Esophagus muscularis mucosa (tissue), 4 donors: Measurements from ENCODE around the gene RNASET2. TPM values are rescaled to one million over a fixed set of nuclear protein-coding genes. Genes with fewer than 3 reads are reported as not detected.

Experiments used
- DNase-seq: peaks from one replicate; pipeline ENCODE4 v3.0.0-alpha.2; 2017; ENCODE audit errors: extremely low spot score
- H3K27ac ChIP-seq, 4 donors: fragments of 200-600 bp; sonication (generic); replicated peaks in 1 of 4; 1 replicate in 3 of 4; 2 replicates in 1 of 4; pipeline ENCODE4 v1.5.1; 2016 to 2019; ENCODE audit warnings: mild to moderate bottlenecking in 1 of 4
- H3K27me3 ChIP-seq, 4 donors: fragments of 200-600 bp; sonication (generic); one replicate each; pipeline versions ENCODE4 v1.5.1 to v1.6.0; 2016 to 2019
- H3K36me3 ChIP-seq, 4 donors: fragments of 200-600 bp; sonication (generic); one replicate each; pipeline ENCODE4 v1.5.1; 2016 to 2019
- H3K4me1 ChIP-seq, 4 donors: fragments of 200-600 bp; sonication (generic); one replicate each; pipeline ENCODE4 v1.5.1; 2016 to 2019
- H3K4me3 ChIP-seq, 4 donors: fragments of 200-600 bp; sonication (generic); 1 replicate in 2 of 4; 2 replicates in 2 of 4; pipeline ENCODE4 v1.5.1; 2016 to 2019; ENCODE audit warnings: mild to moderate bottlenecking in 4 of 4, moderate library complexity in 1 of 4
- H3K9me3 ChIP-seq, 4 donors: fragments of 200-600 bp; sonication (generic); 1 replicate in 3 of 4; 2 replicates in 1 of 4; pipeline ENCODE4 v1.5.1; 2016 to 2019
- EP300 ChIP-seq: sonication (generic); formaldehyde crosslinking; IDR thresholded peaks from one replicate; pipeline ENCODE4 v1.6.1; 2017; ENCODE audit warnings: antibody characterized with exemption
- POLR2A ChIP-seq: fragments of 450-650 bp; IDR thresholded peaks from one replicate; pipeline ENCODE4 v1.6.1; 2017; ENCODE audit warnings: antibody characterized with exemption, moderate library complexity, mild to moderate bottlenecking, low read depth
- POLR2AphosphoS5 ChIP-seq, 2 donors: sonication (generic); formaldehyde crosslinking; IDR thresholded peaks; one replicate each; pipeline ENCODE4 v1.6.1; 2017; ENCODE audit warnings: antibody characterized with exemption in 2 of 2
- WGBS: methylation state at CpG from one replicate; pipeline ENCODE4 v1.1.5; 2018; 5-methylcytosine and 5-hydroxymethylcytosine counted together
- intact Hi-C: fragments of 100-400 bp; cut with DNase I; formaldehyde crosslinking; loops from one replicate; pipeline ENCODE4 v1.15.1; 2023
- total RNA-seq, 4 donors: library from RNA; depleted of rRNA; stranded (reverse); fragments of >200 nt; gene quantifications; one replicate each; pipeline versions ENCODE4 v1.1.0 to v1.2.1, GENCODE V29; 2016
- TF ChIP-seq, protein P1 (sequence below), 3 experiments: fragments of 200-600 bp in 2 of 3; fragments of 450-650 bp in 1 of 3; sonication (generic) in 2 of 3; IDR thresholded peaks; one replicate each; pipeline ENCODE4 v1.5.1; 2017 to 2019; ENCODE audit warnings: antibody characterized with exemption in 3 of 3, mild to moderate bottlenecking in 2 of 3, moderate library complexity in 1 of 3

The RNASET2 gene
- total RNA-seq, 4 donors from 2014 or later, result 24.1 to 54.5 (median 30.4) TPM

DNA sequence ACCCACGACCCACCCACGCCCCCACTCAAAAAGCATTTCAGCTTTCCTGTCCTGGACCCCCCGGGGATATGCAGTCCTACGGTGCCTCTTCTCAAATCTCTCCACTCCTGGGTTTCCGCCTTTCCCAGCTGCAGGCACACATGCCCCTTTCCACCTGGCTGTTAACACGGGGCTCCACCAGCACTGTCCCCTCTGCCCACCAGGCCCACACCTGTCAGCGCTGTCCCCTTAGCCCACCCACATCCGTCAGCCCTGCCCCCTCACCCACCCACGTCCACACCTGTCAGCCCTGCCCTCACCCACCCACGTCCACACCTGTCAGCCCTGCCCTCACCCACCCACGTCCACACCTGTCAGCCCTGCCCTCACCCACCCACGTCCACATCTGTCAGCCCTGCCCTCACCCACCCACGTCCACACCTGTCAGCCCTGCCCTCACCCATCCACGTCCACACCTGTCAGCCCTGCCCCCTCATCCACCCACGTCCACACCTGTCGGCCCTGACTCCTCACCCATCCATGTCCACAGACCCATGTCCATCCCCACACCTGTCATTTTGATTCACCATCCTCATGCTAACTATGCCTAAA, 11.6 kb downstream of the RNASET2 start:
- H3K36me3 ChIP-seq, result peaks cover 9 to 44% (median 20%) of the 10 kb centered on the region in 4 donors
- H3K4me3 ChIP-seq, result no peak overlapping the region
- DNase-seq, result no peak
- TF ChIP-seq POLR2AphosphoS5 (IDR thresholded peaks at IDR 0.05) (no peak), POLR2A (no peak), EP300 (no peak)
- TF ChIP-seq, protein P1, sequence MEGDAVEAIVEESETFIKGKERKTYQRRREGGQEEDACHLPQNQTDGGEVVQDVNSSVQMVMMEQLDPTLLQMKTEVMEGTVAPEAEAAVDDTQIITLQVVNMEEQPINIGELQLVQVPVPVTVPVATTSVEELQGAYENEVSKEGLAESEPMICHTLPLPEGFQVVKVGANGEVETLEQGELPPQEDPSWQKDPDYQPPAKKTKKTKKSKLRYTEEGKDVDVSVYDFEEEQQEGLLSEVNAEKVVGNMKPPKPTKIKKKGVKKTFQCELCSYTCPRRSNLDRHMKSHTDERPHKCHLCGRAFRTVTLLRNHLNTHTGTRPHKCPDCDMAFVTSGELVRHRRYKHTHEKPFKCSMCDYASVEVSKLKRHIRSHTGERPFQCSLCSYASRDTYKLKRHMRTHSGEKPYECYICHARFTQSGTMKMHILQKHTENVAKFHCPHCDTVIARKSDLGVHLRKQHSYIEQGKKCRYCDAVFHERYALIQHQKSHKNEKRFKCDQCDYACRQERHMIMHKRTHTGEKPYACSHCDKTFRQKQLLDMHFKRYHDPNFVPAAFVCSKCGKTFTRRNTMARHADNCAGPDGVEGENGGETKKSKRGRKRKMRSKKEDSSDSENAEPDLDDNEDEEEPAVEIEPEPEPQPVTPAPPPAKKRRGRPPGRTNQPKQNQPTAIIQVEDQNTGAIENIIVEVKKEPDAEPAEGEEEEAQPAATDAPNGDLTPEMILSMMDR (IDR thresholded peaks at IDR 0.05), result no peak
- no peaks in the 10 kb centered on the region for H3K9me3 ChIP-seq
- H3K27ac ChIP-seq, result no peak overlapping the region
- no peaks in the 10 kb centered on the region for H3K27me3 ChIP-seq
- intact Hi-C loops, result no loop called here
- WGBS, result 90% methylated on average over 16 of the region's 16 CpGs
- H3K4me1 ChIP-seq, result peaks cover 0 to 3% (median 0%) of the 10 kb centered on the region in 4 donors

DNA sequence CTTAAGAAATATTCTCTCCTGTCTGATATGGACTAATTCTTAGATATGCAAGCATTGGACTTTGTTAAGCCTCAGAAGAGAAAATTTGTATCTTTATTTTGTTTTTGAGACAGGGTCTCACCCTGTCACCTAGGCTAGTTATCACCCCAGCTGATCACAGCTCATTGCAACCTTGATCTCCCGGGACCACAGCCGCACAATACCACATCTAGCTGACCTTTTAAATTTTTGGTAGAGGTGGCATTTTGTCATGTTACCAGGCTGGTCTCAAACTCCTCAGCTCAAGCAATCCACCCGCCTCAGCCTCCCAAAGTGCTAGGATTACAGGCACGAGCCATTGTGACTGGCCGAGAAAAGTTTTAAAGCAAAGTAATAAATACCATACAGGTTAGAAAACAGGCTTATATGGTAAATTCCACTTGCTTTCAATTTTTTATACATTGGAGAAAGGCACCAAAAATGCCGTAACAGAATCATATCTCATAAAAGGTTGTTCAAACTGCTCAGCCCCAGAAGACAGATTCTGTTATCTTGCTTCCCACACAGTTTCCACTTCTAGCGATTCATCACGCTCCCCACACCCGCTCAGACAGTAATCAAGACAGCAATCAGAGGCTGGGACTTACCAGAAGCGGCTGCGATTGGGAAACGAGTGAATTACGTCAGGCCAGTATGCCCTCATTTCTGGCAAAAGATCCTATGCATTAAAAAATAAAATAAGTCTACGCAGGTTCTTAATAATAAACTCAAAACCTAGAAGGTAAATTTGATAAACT, 13.8 kb downstream of the RNASET2 start:
- WGBS, result 88% methylated on average over 14 of the region's 14 CpGs
- intact Hi-C loops, result no loop called here
- no peak for DNase-seq
- H3K36me3 ChIP-seq, result peaks cover 9 to 50% (median 28%) of the 10 kb centered on the region in 4 donors
- no peak overlapping the region for H3K4me3 ChIP-seq
- H3K4me1 ChIP-seq, result no peaks in the 10 kb centered on the region
- no peak overlapping the region for H3K27ac ChIP-seq
- no peaks in the 10 kb centered on the region for H3K27me3 ChIP-seq
- H3K9me3 ChIP-seq, result no peaks in the 10 kb centered on the region
- TF ChIP-seq POLR2A (no peak), EP300 (no peak), POLR2AphosphoS5 (IDR thresholded peaks at IDR 0.05) (no peak)
- TF ChIP-seq, protein P1 (IDR thresholded peaks at IDR 0.05), result no peak

DNA sequence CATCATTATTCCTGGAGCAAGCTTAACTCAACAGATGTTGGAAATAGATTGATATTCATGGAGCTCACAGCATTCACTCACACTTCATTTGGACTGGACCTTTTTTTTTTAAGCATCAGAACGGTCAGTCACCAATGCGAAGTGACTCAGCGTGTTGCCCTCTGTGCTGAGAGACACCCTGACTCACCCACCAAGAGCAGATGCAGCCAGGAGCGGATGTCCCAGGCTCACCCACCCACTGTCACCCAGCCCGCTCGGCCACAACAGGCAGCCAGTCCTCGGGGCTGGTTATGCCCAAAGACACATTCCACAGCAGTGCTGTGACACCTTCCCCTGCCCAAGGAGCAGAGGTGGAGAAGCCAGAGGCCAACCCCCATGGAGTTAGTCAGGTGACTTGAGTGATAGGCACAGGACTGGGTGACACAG, 15.7 kb downstream of the RNASET2 start:
- Histone ChIP-seq H3K36me3 (peaks cover 0 to 48% (median 24%) of the 10 kb centered on the region in 4 donors), H3K9me3 (no peaks in the 10 kb centered on the region), H3K27ac (no peak overlapping the region), H3K4me1 (no peaks in the 10 kb centered on the region), H3K4me3 (no peak overlapping the region), H3K27me3 (no peaks in the 10 kb centered on the region)
- WGBS, result 75% methylated on average over 7 of the region's 7 CpGs
- no peak for DNase-seq
- intact Hi-C loops, result no loop called here
- TF ChIP-seq EP300, result no peak
- TF ChIP-seq POLR2AphosphoS5 (IDR thresholded peaks at IDR 0.05), result no peak

DNA sequence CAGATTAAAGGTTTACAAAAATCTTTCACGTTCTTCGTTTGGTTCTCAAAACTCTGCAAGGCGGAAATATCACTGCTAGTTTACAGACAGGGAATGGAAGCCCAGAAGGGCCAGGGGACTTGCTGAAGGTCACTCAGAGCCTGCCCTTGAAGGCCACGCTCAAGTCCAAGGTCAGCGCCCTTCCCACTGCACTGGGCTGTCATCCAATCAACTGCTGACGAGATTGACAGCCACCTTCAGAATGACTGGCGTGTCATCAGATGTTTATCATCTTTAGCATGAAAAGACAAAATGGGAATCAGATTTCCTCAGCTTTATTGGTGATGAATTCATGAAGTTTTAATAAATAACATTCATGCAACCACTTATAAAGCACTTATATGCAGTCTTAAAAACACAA, 16.5 kb downstream of the RNASET2 start:
- 87% methylated on average over 7 of the region's 7 CpGs for WGBS
- intact Hi-C loops, result no loop called here
- Histone ChIP-seq H3K4me1 (no peaks in the 10 kb centered on the region), H3K9me3 (no peaks in the 10 kb centered on the region), H3K27me3 (no peaks in the 10 kb centered on the region), H3K27ac (no peak overlapping the region), H3K36me3 (peaks cover 0 to 53% (median 25%) of the 10 kb centered on the region in 4 donors), H3K4me3 (no peak overlapping the region)
- TF ChIP-seq POLR2A, result no peak
- TF ChIP-seq, protein P1 (IDR thresholded peaks at IDR 0.05), result no peak
- DNase-seq, result no peak

DNA sequence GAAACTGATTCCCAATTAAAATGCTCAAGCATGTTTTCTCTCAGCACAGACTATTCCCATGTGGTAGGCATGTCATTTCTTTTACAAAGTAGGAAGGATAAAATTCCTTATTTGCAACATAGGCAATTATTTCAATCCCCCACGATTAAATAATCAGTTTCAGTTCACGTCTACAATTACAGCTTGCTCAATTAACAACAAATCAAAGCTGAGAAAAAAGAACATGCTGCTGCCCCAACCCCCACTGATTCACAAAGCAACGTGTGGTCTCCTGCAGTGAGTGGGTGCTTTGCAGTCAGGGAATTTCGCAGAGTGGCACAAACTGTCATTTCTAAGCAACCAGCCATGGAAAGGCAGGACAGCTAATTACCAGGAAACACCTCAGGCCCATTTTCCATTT, 17.0 kb downstream of the RNASET2 start:
- no peak for DNase-seq
- WGBS, result 88% methylated on average over 4 of the region's 4 CpGs
- Histone ChIP-seq H3K9me3 (no peaks in the 10 kb centered on the region), H3K4me3 (no peak overlapping the region), H3K27me3 (no peaks in the 10 kb centered on the region), H3K4me1 (no peaks in the 10 kb centered on the region), H3K36me3 (peaks cover 3 to 59% (median 29%) of the 10 kb centered on the region in 4 donors), H3K27ac (no peak overlapping the region)
- no peak for TF ChIP-seq POLR2A
- TF ChIP-seq, protein P1 (IDR thresholded peaks at IDR 0.05), result no peak
- TF ChIP-seq POLR2AphosphoS5 (IDR thresholded peaks at IDR 0.05), result no peak
- TF ChIP-seq EP300, result no peak
- intact Hi-C loops, result no loop called here
